SK-N-SH (cell line): ENCODE data around the gene BNC2.

ENCODE experiments used
- CHD2 ChIP-seq: fragments of 150-350 bp; IDR thresholded peaks from 2 replicates; pipeline ENCODE4 v1.6.1; 2018; ENCODE audit warnings: low read length; ENCODE audit not compliant: partially characterized antibody
- CTCF ChIP-seq: fragments of 200-600 bp; sonication (generic); IDR thresholded peaks from 2 replicates; pipeline ENCODE4 v1.6.1; 2017; ENCODE audit warnings: antibody characterized with exemption, mild to moderate bottlenecking, moderate library complexity
- EP300 ChIP-seq, 2 experiments: IDR thresholded peaks; 2 replicates each; pipeline versions ENCODE4 v1.4.0 to v1.6.1; 2012; ENCODE audit warnings: borderline replicate concordance in 1 of 2, low read depth in 1 of 2, low read length in 1 of 2
- FOXJ3 ChIP-seq: sonication (generic); formaldehyde crosslinking; IDR thresholded peaks from 2 replicates; pipeline ENCODE4 v1.5.1; 2020; ENCODE audit warnings: mild to moderate bottlenecking, missing genetic modification reagents
- FOXM1 ChIP-seq: IDR thresholded peaks from 2 replicates; pipeline ENCODE4 v1.4.0; 2012; ENCODE audit warnings: low read depth, mild to moderate bottlenecking
- IRF3 ChIP-seq: fragments of 150-350 bp; IDR thresholded peaks from 2 replicates; pipeline ENCODE4 v1.6.1; 2016; ENCODE audit warnings: mild to moderate bottlenecking, low read depth, low read length
- NFIC ChIP-seq: IDR thresholded peaks from 2 replicates; pipeline ENCODE4 v1.4.0; 2012; ENCODE audit warnings: borderline replicate concordance
- PBX3 ChIP-seq: IDR thresholded peaks from 2 replicates; pipeline ENCODE4; 2012
- POLR2AphosphoS5 ChIP-seq: IDR thresholded peaks from 2 replicates; pipeline ENCODE4 v1.6.1; 2012; ENCODE audit warnings: low read depth, low read length
- RCOR1 ChIP-seq: fragments of 150-350 bp; IDR thresholded peaks from 2 replicates; pipeline ENCODE4 v1.6.1; 2017; ENCODE audit warnings: antibody characterized with exemption, low read length
- REST ChIP-seq: IDR thresholded peaks from 2 replicates; pipeline ENCODE4 v1.6.1; 2012; ENCODE audit warnings: mild to moderate bottlenecking, low read depth, low read length, moderate library complexity
- SMC3 ChIP-seq: IDR thresholded peaks from 2 replicates; pipeline ENCODE4 v1.6.1; 2012; ENCODE audit warnings: low read depth, low read length, improper control_type of control experiment
- TAF1 ChIP-seq: IDR thresholded peaks from 2 replicates; pipeline ENCODE4 v1.6.1; 2012; ENCODE audit warnings: low read depth, mild to moderate bottlenecking, low read length, moderate library complexity, borderline replicate concordance

- no peak for TF ChIP-seq CTCF
- TF ChIP-seq POLR2AphosphoS5 = no peak
- TF ChIP-seq RCOR1 = no peak
- no peak for TF ChIP-seq CHD2
- TF ChIP-seq TAF1 = no peak
- TF ChIP-seq FOXJ3 (CRISPR knock-in tag) = no peak
- no peak for TF ChIP-seq REST
- TF ChIP-seq IRF3 = no peak
- TF ChIP-seq NFIC = no peak
- TF ChIP-seq PBX3 = no peak
- TF ChIP-seq FOXM1 = no peak
- TF ChIP-seq SMC3 = no peak
- no peak for TF ChIP-seq EP300 (IDR thresholded peaks at IDR 0.05; ENCODE audit: borderline replicate concordance in 1 of 2, low read depth in 1 of 2, low read length in 1 of 2)
These were observed 152.2 kb downstream of the BNC2 start for GRCh38 chr9:16718296-16718695.
